HL-60 (cell line): ENCODE results near the gene MYRIP.

Experiments used
- DNase-seq, 2 experiments: peaks; one replicate each; pipeline ENCODE4 v3.0.0-alpha.2; 2010 to 2020; ENCODE audit warnings: low read depth in 1 of 2, low spot score in 1 of 2
- H3K27ac ChIP-seq: fragments of 250-450 bp; sonication (Bioruptor Pico); replicated peaks from 2 replicates; pipeline ENCODE4 v1.5.1; 2020; ENCODE audit warnings: mild to moderate bottlenecking, moderate library complexity
- H3K27me3 ChIP-seq: fragments of 250-450 bp; sonication (Bioruptor Pico); 2 replicates; pipeline ENCODE4 v1.5.1; 2021; ENCODE audit warnings: mild to moderate bottlenecking, moderate library complexity; ENCODE audit not compliant: insufficient read depth, poor library complexity, severe bottlenecking
- H3K4me3 ChIP-seq: replicated peaks from 2 replicates; pipeline ENCODE4 v1.5.1; 2011; ENCODE audit warnings: mild to moderate bottlenecking, control low read depth, low read length; ENCODE audit not compliant: insufficient read depth
- CTCF ChIP-seq: IDR thresholded peaks from one replicate; pipeline ENCODE4 v1.5.1; 2011; ENCODE audit warnings: low read length, control low read depth, inconsistent platforms; ENCODE audit not compliant: insufficient read depth
- GABPA ChIP-seq: IDR thresholded peaks from 2 replicates; pipeline ENCODE4 v1.6.1; 2012; ENCODE audit warnings: low read depth
- POLR2AphosphoS5 ChIP-seq: IDR thresholded peaks from 2 replicates; pipeline ENCODE4 v1.6.1; 2012; ENCODE audit warnings: low read depth
- REST ChIP-seq: IDR thresholded peaks from 2 replicates; pipeline ENCODE4 v1.6.1; 2012; ENCODE audit warnings: low read depth; ENCODE audit not compliant: insufficient replicate concordance
- SPI1 ChIP-seq: IDR thresholded peaks from 2 replicates; pipeline ENCODE4 v1.6.1; 2012; ENCODE audit warnings: low read depth, mild to moderate bottlenecking, borderline replicate concordance

MYRIP gene

GRCh38 chr3:40249168-40249567, 439.8 kb downstream of the MYRIP start:
- TF ChIP-seq GABPA (no peak), REST (no peak), POLR2AphosphoS5 (no peak), CTCF (no peak), SPI1 (no peak)
- H3K27me3 ChIP-seq, result no peaks in the 10 kb centered on the region
- DNase-seq, result no peak
- H3K27ac ChIP-seq, result no peak overlapping the region
- H3K4me3 ChIP-seq, result no peak overlapping the region

GRCh38 chr3:40254491-40254890, 445.1 kb downstream of the MYRIP start:
- H3K27ac ChIP-seq, result no peak overlapping the region
- no peak overlapping the region for H3K4me3 ChIP-seq
- TF ChIP-seq CTCF, result no peak
- no peak for TF ChIP-seq SPI1
- DNase-seq, result no peak
- H3K27me3 ChIP-seq, result no peaks in the 10 kb centered on the region

GRCh38 chr3:40254891-40255290, 445.5 kb downstream of the MYRIP start:
- TF ChIP-seq POLR2AphosphoS5 (no peak), CTCF (no peak), REST (no peak), GABPA (no peak), SPI1 (no peak)
- H3K27me3 ChIP-seq, result no peaks in the 10 kb centered on the region
- no peak overlapping the region for H3K4me3 ChIP-seq
- no peak for DNase-seq
- no peak overlapping the region for H3K27ac ChIP-seq

- TF ChIP-seq POLR2AphosphoS5 (no peak), REST (no peak), GABPA (no peak), SPI1 (no peak), CTCF (no peak)
- Histone ChIP-seq H3K27me3 (no peaks in the 10 kb centered on the region), H3K4me3 (no peak overlapping the region), H3K27ac (no peak overlapping the region)
- no peak for DNase-seq
Observed at GRCh38 chr3:40255532-40255931, 446.1 kb downstream of the MYRIP start.
